ENCODE results near the gene ACADVL.
A peak's percentile ranks its signal among the peaks of the same experiment; 100 is the strongest.

The ACADVL gene

GRCh38 chr17:7215136-7215638, 4.6 kb upstream of the ACADVL start:
- Histone ChIP-seq H2AFZ (ENCODE audit: low read depth) (peak overlapping the region; percentile 14; the same call in 1 of the 2 replicates), H3K36me3 (ENCODE audit: insufficient read depth) (no peaks in the 10 kb centered on the region), H3K4me2 (no peak overlapping the region), H3K27me3 (ENCODE audit: insufficient read depth, low read depth) (no peaks in the 10 kb centered on the region), H3K27ac (no peak overlapping the region), H3K79me2 (ENCODE audit: insufficient read depth, low read depth) (no peaks in the 10 kb centered on the region), H4K20me1 (ENCODE audit: insufficient read depth) (no peaks in the 10 kb centered on the region), H3K4me3 (IDR thresholded peaks at IDR 0.05; ENCODE audit: insufficient read depth, low read depth, low read length) (no peak overlapping the region), H3K4me1 (ENCODE audit: low read depth, poor library complexity, severe bottlenecking) (no peaks in the 10 kb centered on the region), H3K9ac (no peak overlapping the region)
- TF ChIP-seq CTCF (conservative IDR thresholded peaks at IDR 0.05; ENCODE audit: low read depth, low read length), result no peak

GRCh38 chr17:7215652-7216180, 4.0 kb upstream of the ACADVL start:
- Histone ChIP-seq H3K9ac (no peak overlapping the region), H3K79me2 (ENCODE audit: insufficient read depth, low read depth) (no peaks in the 10 kb centered on the region), H3K4me3 (IDR thresholded peaks at IDR 0.05; ENCODE audit: insufficient read depth, low read depth, low read length) (no peak overlapping the region), H3K4me2 (no peak overlapping the region), H3K27me3 (ENCODE audit: insufficient read depth, low read depth) (no peaks in the 10 kb centered on the region), H4K20me1 (ENCODE audit: insufficient read depth) (no peaks in the 10 kb centered on the region), H3K36me3 (ENCODE audit: insufficient read depth) (no peaks in the 10 kb centered on the region), H2AFZ (ENCODE audit: low read depth) (no peak overlapping the region), H3K27ac (no peak overlapping the region), H3K4me1 (ENCODE audit: low read depth, poor library complexity, severe bottlenecking) (no peaks in the 10 kb centered on the region)
- no peak for TF ChIP-seq CTCF (conservative IDR thresholded peaks at IDR 0.05; ENCODE audit: low read depth, low read length)

- Histone ChIP-seq H4K20me1 (ENCODE audit: insufficient read depth) (no peaks in the 10 kb centered on the region), H3K27ac (no peak overlapping the region), H3K9ac (no peak overlapping the region), H2AFZ (ENCODE audit: low read depth) (no peak overlapping the region), H3K4me3 (IDR thresholded peaks at IDR 0.05; ENCODE audit: insufficient read depth, low read depth, low read length) (no peak overlapping the region), H3K27me3 (ENCODE audit: insufficient read depth, low read depth) (no peaks in the 10 kb centered on the region), H3K36me3 (ENCODE audit: insufficient read depth) (no peaks in the 10 kb centered on the region), H3K4me1 (ENCODE audit: low read depth, poor library complexity, severe bottlenecking) (no peaks in the 10 kb centered on the region), H3K4me2 (no peak overlapping the region), H3K79me2 (ENCODE audit: insufficient read depth, low read depth) (no peaks in the 10 kb centered on the region)
- TF ChIP-seq CTCF (conservative IDR thresholded peaks at IDR 0.05; ENCODE audit: low read depth, low read length), result no peak
These were observed 3.3 kb upstream of the ACADVL start for GRCh38 chr17:7216242-7217112.

GRCh38 chr17:7217113-7217987, 2.4 kb upstream of the ACADVL start:
- Histone ChIP-seq H3K27ac (no peak overlapping the region), H3K4me2 (no peak overlapping the region), H3K4me1 (ENCODE audit: low read depth, poor library complexity, severe bottlenecking) (no peaks in the 10 kb centered on the region), H3K4me3 (IDR thresholded peaks at IDR 0.05; ENCODE audit: insufficient read depth, low read depth, low read length) (no peak overlapping the region), H3K36me3 (ENCODE audit: insufficient read depth) (no peaks in the 10 kb centered on the region), H3K9ac (no peak overlapping the region), H4K20me1 (ENCODE audit: insufficient read depth) (no peaks in the 10 kb centered on the region), H2AFZ (ENCODE audit: low read depth) (no peak overlapping the region), H3K79me2 (ENCODE audit: insufficient read depth, low read depth) (no peaks in the 10 kb centered on the region), H3K27me3 (ENCODE audit: insufficient read depth, low read depth) (no peaks in the 10 kb centered on the region)
- no peak for TF ChIP-seq CTCF (conservative IDR thresholded peaks at IDR 0.05; ENCODE audit: low read depth, low read length)
